Stimulated activated CD4-positive, alpha-beta T cell treated with anti-CD3 and anti-CD28 coated beads, Interleukin-12 subunit alpha, Interleukin-12 subunit beta, amount 100 ng/mL, for 48 hours (primary cell): ENCODE data around the gene AHCYL1.

Source experiments
- DNase-seq, 3 donors: peaks; one replicate each; pipeline ENCODE4 v3.0.0-alpha.2; 2020; ENCODE audit warnings: low read depth in 2 of 3, low spot score in 1 of 3

AHCYL1 gene

DNA sequence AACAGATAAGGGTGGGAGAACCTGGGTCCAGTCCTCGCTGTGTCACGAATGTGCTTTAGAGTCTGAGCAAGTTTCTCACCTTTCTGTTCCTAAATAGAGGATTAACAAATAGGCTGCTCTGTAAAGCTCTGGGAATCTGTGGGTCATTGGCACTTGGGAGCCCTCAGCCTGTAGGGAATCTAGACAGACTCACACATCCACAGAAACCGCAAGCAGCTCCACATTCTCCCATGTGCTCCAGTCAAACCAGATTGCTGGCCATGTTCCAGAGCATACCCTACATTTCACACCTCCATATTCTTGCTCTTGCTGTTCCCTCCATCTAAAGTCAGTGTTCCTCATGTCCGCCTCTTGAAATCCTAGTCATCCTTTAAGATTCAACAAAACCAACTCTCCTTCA lies 7.8 kb upstream of the AHCYL1 start:
- no peak for DNase-seq

DNA sequence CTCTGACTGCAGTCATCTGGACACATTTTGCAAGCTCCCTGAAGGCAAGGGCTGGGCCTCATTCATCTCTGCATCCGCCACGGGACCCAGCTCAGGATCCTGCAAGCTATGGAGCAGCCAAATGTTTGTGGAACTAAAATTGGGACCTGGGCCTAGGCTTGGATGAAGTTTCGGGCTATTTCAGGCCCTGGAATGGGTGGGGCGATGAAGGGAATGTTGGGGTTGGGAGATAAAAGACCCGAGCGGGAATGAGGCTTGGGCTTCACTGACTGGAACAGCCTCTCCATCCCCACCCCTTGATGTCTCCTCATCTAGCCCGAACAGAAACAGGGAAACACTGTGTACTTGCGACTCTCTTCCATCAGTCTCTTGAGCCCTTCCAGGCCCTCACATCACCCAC lies 7.3 kb upstream of the AHCYL1 start:
- DNase-seq: no peak

DNA sequence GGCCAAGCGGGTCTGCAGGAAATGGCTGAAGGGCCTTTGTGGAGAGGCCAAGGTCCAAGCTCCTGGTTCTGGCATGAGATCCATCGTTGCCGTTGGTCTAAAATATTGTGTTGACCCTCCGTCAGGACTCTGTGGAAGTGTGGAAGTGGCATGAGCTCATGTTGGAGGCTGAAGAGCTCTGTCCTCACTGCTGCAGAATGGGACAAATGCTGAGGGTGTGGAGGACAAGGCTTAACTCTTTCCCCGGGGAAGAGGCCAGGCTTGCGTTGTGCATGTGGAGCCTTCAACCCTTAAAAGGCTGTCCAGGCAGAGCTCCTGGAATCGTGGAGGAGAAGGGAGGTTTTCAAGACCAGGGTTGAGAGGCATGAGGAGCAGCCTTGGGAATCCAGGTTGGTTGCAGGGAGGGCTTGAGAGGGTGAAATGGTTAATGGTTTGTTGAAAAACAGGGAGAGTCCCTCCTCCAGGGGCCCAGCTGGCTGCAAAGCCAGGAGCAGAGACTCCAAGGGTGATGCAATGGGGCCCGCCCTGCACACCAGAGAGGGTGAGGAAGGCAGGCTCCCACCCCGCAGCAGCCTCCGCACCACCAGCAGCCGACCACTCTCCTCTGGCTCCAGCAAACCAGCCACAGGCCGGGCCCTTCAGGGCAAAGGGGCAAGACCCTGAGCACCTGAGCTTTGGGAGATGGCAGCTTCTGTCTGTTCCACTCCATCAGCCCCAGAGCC lies 6.7 kb upstream of the AHCYL1 start:
- no peak for DNase-seq

- no peak for DNase-seq
Measured at GRCh38 chr1:109978761-109979488, 5.6 kb upstream of the AHCYL1 start.

- DNase-seq: no peak
Measured at GRCh38 chr1:109979489-109980091, 5.0 kb upstream of the AHCYL1 start.

DNA sequence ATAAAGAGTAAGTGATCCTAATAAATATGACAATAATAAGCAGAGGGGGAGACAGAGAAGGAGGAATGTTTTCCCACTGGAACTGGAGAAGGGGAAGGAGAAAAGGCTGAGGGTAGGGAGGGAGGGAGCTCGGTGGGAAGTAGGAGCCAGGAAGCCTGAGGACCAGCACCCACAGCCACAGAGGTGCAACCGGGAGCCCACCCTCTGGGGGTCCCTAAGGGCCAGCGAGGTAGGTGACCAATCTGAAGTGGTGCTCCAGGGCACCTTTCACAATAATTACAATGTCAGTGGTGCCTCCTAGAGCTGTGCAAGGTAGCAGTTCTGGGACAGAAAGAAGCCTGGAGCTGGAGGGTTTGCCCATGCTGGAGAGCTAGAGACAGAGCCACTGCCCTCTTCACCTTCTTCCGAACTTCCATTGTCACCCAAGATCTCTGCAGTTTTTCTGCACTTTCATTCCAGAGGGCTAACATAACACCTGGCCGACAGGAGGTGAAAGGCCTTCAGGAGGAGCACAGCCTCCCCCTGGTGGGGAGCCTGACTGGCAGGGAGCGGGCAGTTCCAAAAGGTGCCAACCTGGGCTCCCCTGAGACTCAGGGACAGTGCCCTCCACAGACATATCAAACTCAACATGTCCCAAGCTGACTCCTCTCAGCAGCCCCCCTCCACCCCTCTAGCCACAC lies 4.1 kb upstream of the AHCYL1 start:
- DNase-seq: no peak

DNA sequence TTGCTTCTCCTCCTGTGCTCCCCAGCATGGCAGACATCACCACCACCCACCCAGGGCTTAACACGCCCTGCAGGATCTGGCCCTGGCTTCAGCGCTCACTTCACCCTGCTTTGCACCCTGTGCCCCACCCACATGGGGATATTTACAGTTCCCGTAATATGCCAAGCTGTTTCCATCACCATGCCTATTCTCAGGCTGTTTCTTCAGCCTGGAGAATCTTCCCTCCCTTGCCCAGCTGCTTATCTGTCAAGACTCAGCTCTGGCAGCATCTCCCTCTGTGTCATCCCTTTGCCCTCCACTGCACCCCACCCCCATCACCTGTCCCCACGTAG lies 3.6 kb upstream of the AHCYL1 start:
- DNase-seq: no peak

DNA sequence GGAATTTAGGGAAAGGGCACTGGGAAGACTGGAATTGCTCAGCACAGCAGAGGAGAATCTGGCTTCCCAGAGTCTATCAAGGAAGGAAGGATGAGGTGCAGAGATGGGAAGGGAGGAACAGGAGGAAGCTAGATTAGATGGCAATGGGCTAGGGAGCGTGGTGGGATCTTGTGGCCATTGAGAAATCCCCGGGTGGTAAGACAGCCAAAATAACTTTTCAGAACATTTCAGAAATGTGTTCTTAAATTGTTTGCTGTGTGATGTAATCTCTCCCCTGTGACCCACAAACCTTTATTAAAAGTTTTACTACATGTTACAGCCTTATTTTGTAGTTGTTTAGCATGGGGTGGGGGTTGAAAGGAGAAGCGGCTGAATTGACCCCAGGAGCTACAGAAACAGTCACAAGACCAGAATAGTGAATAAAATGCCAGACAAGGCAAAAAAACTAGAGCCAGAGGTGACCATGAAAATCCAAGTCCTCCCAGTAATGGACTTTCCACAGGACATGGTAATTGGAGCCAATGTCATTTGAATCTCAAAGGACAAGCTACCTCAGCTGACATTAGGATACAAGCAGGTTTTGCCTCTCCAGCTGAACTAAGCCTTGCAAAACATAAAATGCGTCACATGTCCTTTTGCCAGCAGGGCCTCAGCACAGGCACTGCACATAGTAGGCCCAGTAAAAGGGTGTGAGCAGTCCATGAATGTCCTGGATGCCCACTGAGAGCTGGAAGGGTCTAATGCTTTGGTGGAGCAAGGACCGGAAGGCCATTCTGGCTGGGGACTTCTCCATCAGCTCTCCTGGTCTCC lies 980 bp upstream of the AHCYL1 start:
- no peak for DNase-seq

GRCh38 chr1:109984190-109984455 lies 442 bp upstream of the AHCYL1 start:
- DNase-seq: no peak

- no peak for DNase-seq
Measured at GRCh38 chr1:109985247-109986053, 885 bp downstream of the AHCYL1 start.

DNA sequence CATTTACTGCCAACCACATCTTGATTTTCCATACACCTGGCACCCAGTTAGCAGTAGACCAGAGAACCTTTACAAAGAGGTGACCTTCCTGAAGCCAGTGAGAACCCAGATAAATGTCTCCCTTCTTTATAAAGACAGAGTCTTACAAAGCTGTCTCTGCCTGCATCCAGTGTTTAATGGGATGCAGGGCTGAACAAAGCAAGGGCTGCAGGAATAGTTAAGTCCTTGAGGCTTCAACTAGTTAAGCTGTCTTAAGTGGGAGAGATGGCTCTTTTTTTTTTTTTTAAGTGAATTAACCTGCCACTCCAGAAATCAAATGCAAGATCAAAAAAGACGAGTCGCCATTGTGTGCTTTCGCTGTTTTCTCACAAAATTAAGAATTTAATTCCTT lies 1.5 kb downstream of the AHCYL1 start:
- DNase-seq: no peak

DNA sequence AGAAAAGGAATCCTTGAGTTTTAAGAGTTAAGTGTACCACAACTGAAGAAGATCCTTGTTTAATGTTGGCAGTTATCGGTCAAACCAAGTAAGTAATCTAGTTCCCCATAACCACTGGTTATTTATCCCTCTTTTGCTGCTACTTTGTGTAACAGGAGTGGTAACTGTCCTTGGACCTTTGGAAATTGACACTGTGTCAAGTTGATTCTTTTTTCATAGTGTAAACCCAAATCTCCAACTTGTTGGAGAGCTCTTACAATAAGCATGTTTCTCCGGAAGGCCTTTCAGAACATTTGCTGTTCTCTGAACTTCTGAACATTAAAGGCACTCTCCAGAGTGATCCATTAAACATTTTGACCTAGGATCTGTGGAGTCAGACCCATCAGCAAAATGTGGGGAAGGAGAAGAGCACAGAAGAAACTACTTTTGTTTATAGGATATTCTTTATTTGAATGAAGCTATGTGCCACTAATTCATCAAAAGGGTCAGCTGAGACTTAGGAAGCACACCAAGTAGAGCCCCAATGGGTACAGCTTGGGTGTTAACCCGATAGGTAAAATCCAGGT lies 3.9 kb downstream of the AHCYL1 start:
- DNase-seq: no peak

- DNase-seq: no peak
Measured at GRCh38 chr1:109989506-109990301, 5.1 kb downstream of the AHCYL1 start.

DNA sequence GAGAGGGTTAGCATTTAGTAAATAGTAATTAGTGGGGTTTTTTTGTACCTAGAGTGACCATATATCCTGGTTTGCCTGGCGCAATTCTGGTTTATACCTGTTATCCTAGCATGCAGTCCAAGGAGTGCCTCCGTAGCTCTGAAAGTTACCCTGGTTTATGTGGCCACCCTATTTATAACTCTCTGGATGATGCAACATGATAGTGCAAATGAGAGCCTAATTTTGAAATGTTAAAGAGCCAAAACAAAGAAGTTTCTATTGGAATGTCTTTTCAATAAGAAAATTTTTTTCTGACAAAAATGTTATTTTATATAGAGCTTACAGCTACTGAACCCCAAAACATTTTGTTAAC lies 5.7 kb downstream of the AHCYL1 start:
- DNase-seq: no peak

DNA sequence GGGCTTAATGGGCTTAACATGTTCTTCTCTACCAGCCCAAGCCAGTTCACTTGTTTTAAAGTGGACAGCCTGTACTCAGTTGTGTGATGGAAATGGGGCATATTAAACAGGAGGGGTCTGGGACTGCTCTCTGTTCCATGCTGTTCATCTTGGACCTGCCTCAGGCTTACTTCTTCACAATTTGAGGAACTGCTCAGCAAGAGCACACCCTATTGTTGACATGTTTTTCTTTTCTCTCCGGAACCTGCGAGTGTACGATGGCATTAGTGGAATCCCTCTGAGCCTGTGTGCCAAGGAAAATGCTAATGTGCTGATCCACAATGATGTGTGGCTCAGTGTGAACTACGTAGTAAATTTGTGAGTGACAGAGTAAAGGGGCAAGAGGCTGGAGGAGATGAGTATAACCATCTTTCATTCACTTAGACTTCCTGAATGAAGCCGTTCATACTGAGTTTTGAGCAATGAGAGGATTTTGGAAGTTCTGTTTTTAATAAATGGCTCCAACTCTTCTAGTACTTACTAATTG lies 6.9 kb downstream of the AHCYL1 start:
- DNase-seq: no peak

- DNase-seq: no peak
Measured at GRCh38 chr1:109993885-109994284, 9.3 kb downstream of the AHCYL1 start.

GRCh38 chr1:109994654-109995053 lies 10.1 kb downstream of the AHCYL1 start:
- DNase-seq: no peak

DNA sequence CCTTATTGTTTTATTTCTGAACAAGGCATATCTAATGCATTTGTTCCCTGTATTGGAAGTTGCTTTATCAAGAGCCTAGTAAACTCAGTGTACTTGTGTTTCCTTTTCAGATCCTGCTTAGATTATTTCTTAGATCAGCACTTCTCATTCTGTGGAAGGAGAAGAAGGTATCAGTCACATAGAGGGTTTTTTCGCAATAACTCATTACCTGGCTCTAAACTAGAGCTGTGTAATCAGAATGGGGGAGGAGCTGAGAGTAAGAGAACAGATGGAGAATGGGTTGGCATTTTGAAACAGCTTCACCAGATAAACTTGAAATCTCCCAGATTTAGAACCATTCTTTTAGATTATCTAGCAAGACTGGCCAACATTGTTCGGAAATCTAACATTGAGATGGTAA lies 11.0 kb downstream of the AHCYL1 start:
- no peak for DNase-seq

GRCh38 chr1:109996476-109996875 lies 11.9 kb downstream of the AHCYL1 start:
- DNase-seq: no peak
